Embryonic facial prominence (tissue), 1 donor: Measurements from ENCODE around the gene NSDHL.

Experiments used
- DNase-seq: peaks from one replicate; pipeline ENCODE4 v3.0.0-alpha.2; 2016; ENCODE audit errors: extremely low spot score

The NSDHL gene

GRCh38 chrX:152913910-152914309 is 83.0 kb downstream of the NSDHL start:
- no peak for DNase-seq

DNA sequence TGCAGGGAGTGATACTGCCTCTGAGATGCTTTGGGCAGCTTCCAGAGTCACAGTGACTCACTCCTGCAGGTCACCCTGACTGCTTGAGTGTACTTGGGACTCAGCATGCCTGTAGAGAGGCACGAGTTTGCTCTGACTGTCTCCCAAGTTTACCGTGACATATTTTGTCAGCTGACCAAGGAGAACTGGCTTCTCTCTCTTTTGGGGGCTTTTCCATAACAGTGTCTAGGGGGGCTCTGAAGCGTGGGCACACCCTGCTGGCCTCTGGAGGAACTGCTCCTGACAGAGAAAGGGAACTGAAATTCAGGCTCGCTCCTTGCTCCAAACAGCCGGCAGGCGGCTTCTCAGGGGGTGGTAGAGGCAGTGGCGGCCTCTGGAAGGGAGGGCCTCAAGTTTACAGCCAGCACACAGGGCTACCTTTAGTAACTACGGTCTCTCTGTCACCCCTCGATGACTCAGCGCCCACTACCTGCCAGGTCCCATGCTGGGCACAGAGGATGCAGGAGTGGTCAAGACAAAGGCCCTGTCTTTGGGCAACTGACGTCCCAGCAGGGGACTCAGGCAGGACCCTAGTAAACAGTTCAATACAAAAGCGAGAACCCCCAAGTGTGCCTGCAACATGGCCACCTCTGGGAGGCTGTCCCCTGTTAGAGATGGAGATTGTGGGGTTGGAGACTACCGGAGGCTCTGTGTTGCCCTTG is 84.8 kb downstream of the NSDHL start:
- DNase-seq: no peak

DNA sequence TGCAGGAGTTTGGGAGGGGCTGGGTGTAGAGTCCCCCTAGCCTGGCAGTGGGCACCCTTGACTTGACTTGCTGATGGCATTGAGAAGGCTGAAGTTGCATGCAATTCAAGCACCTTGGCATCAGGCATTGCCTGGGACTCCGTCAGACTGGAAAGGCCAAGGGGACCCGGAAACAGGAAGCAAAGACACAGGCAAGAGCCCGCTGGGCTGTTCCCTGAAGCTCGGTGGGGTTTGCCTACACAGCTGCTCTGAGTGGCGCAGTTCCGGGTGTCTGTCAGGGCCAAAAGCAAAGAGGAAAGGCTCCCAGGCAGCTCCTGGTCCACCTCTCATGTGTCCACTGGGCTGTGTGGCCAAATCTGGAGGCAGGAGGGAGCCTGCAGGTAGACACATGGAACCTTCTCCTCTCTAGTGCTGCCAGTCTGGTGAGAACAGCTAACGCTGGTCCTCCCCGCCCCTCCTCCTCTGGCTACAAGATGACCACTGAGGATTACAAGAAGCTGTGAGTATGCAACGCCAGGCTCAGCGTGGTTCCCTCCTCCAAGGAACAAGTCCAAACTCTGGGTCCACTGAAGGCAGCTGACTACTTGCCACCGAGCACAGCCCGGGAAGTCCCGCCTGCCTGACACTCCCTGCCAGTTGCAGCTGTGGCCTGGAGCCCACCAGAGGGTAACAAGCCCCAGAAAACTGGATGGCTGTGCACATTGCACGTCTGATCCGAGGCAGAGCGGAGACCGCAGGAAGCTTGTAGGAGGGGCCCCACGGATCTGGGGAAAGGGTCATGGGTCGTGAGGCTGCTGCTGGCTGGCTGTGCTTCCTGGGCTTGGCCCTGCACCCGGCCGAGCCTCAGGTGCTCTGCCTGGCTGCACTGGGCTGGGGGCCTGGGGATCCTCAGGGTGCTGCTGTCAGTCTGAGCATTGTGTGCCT is 87.1 kb downstream of the NSDHL start:
- DNase-seq: no peak

DNA sequence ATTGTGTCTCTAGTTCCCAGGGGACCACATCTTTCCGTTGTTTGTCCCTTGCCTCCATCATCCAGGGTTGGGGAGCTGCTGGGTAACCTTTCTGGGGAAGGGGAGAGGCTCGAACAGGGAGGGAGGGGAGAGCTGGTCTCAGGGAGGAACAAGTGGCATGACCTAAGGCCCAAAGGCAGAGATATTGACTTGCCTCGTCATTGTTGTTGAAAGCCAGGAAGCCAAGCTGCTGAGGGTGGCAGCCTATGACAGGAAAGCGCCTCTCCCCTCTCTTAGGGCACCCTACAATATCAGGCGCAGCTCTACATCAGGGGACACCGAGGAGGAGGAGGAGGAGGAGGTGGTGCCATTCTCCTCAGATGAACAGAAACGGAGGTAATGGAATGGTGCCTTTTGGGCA is 87.8 kb downstream of the NSDHL start:
- DNase-seq: no peak
